ENCODE results near the gene PCGF3. TPM values are rescaled to one million over a fixed set of nuclear protein-coding genes. Genes with fewer than 3 reads are reported as not detected.

The PCGF3 gene
- total and polyA plus RNA-seq, 2 donors = 30.6 to 93.4 TPM

DNA sequence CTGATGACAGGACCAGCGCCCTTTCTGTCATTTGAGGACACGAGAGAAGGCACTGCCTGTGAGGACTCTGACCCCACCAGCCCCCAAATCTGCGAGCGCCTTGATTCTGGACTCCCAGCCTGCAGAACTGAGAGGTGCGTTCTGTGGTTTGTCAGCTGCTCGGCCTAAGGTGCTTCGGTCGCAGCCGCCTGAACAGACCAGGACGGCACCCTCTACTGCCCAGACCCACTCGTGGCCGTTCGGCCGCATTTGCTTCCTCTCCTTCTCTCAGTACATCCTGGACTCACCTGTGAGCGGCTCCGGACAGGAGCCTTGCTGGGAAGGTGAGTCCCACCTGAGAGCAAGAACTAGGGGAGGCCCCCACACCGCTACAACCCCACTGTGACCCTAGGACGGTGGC is 8.5 kb downstream of the PCGF3 start:
- WGBS = 95% methylated on average over 18 of the region's 18 CpGs
- DNase-seq (ENCODE audit: low read depth in 6 of 9, low spot score in 9 of 9) = no peak
- H3K4me3 ChIP-seq (ENCODE audit: low read length in 2 of 2) = no peak overlapping the region
- no peaks in the 10 kb centered on the region for H3K9me3 ChIP-seq (ENCODE audit: control insufficient read depth in 2 of 2, insufficient read depth in 1 of 2, low read length in 1 of 2)
- no peaks in the 10 kb centered on the region for H3K4me1 ChIP-seq (ENCODE audit: control insufficient read depth in 2 of 2, insufficient read depth in 2 of 2, low read length in 2 of 2)
- peaks cover 7 to 23% of the 10 kb centered on the region in 2 donors for H3K36me3 ChIP-seq (ENCODE audit: control insufficient read depth in 2 of 2, insufficient read depth in 2 of 2, low read length in 1 of 2)
- H3K27ac ChIP-seq (ENCODE audit: low read depth in 1 of 2, low read length in 1 of 2) = no peak overlapping the region
- H3K27me3 ChIP-seq (ENCODE audit: control insufficient read depth in 2 of 2, insufficient read depth in 1 of 2, low read length in 1 of 2) = no peaks in the 10 kb centered on the region

DNA sequence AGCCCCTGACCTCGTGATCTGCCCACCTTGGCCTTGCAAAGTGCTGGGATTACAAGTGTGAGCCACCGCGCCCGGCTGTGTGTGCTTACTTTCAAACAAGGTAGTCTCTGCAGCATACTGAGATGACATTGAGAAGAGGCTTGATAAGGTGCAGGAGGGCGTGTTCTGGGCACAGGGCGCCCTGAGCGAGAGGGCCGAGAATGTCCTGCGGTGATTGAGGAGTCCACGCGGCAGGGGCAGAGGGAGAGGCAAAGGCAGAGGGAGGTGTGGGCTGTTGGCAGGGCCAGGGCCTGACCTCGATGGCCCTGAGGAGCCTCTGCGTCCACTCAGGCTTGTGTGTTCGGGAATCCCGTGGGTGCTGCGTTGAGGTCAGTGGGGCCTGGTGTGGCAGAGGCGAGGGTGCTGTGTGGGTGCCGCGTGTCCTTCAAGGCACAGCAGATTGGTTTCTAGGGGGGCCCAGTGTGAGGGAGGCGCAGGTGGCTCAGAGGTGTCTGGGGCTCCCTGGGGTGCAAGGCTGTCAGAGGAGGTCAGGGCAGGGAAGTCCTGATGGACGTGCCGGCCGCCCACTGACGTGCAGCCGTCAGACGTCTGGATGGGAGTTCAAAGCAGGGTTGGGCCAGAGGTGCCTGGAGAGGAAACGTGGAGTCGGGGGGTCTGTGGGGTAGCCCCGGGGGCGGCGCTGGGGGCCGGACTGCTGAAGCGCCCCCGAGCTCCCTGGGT is 12.1 kb downstream of the PCGF3 start:
- no peak overlapping the region for H3K4me3 ChIP-seq (ENCODE audit: low read length in 2 of 2)
- H3K4me1 ChIP-seq (ENCODE audit: control insufficient read depth in 2 of 2, insufficient read depth in 2 of 2, low read length in 2 of 2) = no peaks in the 10 kb centered on the region
- peaks cover 0 to 42% of the 10 kb centered on the region in 2 donors for H3K36me3 ChIP-seq (ENCODE audit: control insufficient read depth in 2 of 2, insufficient read depth in 2 of 2, low read length in 1 of 2)
- peaks cover 2 to 10% of the 10 kb centered on the region in 2 donors for H3K9me3 ChIP-seq (ENCODE audit: control insufficient read depth in 2 of 2, insufficient read depth in 1 of 2, low read length in 1 of 2)
- no peaks in the 10 kb centered on the region for H3K27me3 ChIP-seq (ENCODE audit: control insufficient read depth in 2 of 2, insufficient read depth in 1 of 2, low read length in 1 of 2)
- WGBS = 98% methylated on average over 34 of the region's 34 CpGs
- DNase-seq (ENCODE audit: low read depth in 6 of 9, low spot score in 9 of 9) = no peak
- H3K27ac ChIP-seq (ENCODE audit: low read depth in 1 of 2, low read length in 1 of 2) = no peak overlapping the region

DNA sequence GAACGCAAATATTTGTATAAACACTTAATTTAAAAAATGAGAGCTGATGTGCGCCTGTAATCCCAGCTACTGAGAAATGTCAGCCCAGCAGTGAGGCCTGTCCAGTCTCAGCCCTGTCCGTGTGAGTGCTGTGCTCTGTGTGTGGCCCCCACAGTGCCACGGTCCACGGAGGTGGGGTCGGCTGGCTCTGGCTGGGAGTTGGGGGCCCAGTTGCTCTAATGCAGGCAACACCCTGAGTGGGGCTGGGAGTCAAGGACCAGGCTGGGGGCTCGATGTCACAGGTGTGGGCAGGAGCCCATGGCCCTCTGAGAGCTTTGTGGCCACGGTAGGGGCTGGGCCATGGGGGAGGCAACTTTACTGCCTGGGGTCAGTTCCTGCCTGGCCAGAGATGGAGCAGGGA is 12.8 kb downstream of the PCGF3 start:
- H3K27me3 ChIP-seq (ENCODE audit: control insufficient read depth in 2 of 2, insufficient read depth in 1 of 2, low read length in 1 of 2) = no peaks in the 10 kb centered on the region
- no peak overlapping the region for H3K4me3 ChIP-seq (ENCODE audit: low read length in 2 of 2)
- DNase-seq (ENCODE audit: low read depth in 6 of 9, low spot score in 9 of 9) = no peak
- WGBS = 97% methylated on average over 8 of the region's 8 CpGs
- H3K36me3 ChIP-seq (ENCODE audit: control insufficient read depth in 2 of 2, insufficient read depth in 2 of 2, low read length in 1 of 2) = peaks cover 2 to 41% of the 10 kb centered on the region in 2 donors
- no peaks in the 10 kb centered on the region for H3K4me1 ChIP-seq (ENCODE audit: control insufficient read depth in 2 of 2, insufficient read depth in 2 of 2, low read length in 2 of 2)
- H3K9me3 ChIP-seq (ENCODE audit: control insufficient read depth in 2 of 2, insufficient read depth in 1 of 2, low read length in 1 of 2) = peaks cover 2 to 10% of the 10 kb centered on the region in 2 donors
- H3K27ac ChIP-seq (ENCODE audit: low read depth in 1 of 2, low read length in 1 of 2) = no peak overlapping the region

DNA sequence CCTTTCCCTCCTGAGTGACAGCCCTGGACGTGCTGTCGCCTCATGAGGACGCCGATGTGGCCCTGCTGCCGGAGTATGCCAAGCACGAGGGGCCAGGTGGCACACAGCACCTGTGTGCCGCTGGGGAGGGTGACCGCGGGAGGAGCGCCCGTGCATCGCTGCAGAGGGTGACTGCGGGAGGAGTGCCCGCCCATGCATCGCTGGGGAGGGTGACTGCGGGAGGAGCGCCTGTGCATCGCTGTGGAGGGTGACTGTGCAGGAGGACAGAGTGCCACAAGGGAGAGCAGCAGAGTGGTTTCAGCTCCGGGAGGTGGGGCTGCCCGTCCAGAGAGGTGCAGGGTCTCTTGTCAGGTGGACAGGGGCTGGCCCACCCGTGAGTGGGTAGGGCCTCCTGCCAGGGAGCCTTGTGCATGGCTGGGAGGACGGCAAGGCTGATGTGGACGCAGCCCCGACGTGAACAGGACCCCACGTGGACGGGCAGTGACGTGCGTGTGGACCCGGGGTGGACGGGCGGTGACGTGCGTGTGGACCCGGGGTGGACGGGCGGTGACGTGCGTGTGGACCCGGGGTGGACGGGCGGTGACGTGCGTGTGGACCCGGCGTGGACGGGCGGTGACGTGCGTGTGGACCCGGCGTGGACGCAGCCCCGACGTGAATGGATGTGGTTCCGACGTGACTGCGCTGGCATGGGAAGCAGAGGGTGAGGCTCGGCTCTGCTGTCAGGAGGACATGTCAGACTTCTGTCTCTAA is 14.7 kb downstream of the PCGF3 start:
- H3K9me3 ChIP-seq (ENCODE audit: control insufficient read depth in 2 of 2, insufficient read depth in 1 of 2, low read length in 1 of 2) = peaks cover 2 to 10% of the 10 kb centered on the region in 2 donors
- H3K4me1 ChIP-seq (ENCODE audit: control insufficient read depth in 2 of 2, insufficient read depth in 2 of 2, low read length in 2 of 2) = no peaks in the 10 kb centered on the region
- peaks cover 7 to 37% of the 10 kb centered on the region in 2 donors for H3K36me3 ChIP-seq (ENCODE audit: control insufficient read depth in 2 of 2, insufficient read depth in 2 of 2, low read length in 1 of 2)
- no peak overlapping the region for H3K27ac ChIP-seq (ENCODE audit: low read depth in 1 of 2, low read length in 1 of 2)
- no peak overlapping the region for H3K4me3 ChIP-seq (ENCODE audit: low read length in 2 of 2)
- no peak for DNase-seq (ENCODE audit: low read depth in 6 of 9, low spot score in 9 of 9)
- WGBS = 97% methylated on average over 59 of the region's 59 CpGs
- no peaks in the 10 kb centered on the region for H3K27me3 ChIP-seq (ENCODE audit: control insufficient read depth in 2 of 2, insufficient read depth in 1 of 2, low read length in 1 of 2)

DNA sequence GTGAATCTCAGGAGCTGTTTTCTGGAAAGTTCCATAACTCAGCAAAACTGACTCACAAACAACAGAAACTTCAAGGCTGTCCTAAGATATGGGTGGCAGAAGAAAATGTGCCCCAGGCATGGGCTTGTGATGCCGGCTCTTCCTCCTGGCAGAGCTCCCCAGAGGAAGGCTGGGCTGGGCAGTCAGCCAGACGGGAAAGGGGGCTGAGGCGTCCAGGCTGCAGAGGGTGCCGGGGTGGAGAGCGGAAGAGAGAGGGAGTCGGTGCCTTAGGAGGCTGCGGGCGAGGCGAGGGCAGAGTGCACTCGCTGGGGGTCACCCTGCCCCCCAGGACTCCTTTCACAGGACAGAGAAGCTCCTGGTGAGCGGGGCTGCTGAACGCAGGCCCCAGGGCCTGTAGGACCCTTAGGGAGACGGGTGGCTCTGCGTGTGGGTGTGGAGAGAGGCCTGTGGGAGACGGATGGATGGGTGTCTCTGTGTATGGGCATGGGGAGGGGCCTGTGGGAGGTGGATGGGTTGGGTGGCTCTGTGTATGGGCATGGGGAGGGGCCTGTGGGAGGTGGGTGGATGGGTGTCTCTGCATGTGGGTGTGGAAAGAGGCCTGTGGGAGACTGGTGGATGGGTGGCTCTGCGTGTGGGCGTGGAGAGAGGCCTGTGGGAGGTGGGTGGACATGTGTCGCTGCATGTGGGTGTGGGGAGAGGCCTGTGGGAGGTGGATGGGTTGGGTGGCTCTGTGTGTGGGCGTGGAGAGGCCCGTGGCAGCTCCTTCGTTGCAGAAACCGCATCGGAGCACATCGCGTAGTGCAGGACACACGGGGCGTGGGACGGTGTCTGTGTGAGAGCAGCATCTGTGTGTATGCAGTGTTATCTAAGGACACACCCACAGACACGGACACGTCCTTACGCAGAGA is 15.9 kb downstream of the PCGF3 start:
- no peak for DNase-seq (ENCODE audit: low read depth in 6 of 9, low spot score in 9 of 9)
- 97% methylated on average over 31 of the region's 31 CpGs for WGBS

DNA sequence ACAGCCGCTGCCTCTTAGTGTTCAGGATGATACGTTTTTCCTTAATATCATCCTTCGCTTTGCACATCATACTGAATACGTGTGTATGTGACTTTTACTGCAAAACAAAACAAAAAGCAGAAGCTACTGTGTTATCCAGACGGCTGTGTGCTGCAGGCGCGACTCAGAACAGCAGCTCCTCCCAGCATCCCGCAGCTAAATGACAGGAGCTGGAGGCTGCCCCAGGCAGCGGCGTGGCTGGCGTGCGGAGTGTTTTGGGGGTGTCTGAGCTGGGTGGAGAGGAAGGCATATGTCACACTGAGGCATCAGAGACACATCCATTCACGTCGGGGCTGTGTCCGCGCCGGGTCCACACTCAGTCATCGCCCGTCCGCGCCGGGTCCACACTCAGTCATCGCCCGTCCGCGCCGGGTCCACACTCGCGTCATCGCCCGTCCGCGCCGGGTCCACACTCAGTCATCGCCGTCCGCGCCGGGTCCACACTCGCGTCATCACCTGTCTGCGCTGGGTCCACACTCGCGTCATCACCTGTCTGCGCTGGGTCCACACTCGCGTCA is 16.6 kb downstream of the PCGF3 start:
- H3K4me3 ChIP-seq (ENCODE audit: low read length in 2 of 2) = no peak overlapping the region
- H3K9me3 ChIP-seq (ENCODE audit: control insufficient read depth in 2 of 2, insufficient read depth in 1 of 2, low read length in 1 of 2) = peaks cover 2 to 10% of the 10 kb centered on the region in 2 donors
- H3K27ac ChIP-seq (ENCODE audit: low read depth in 1 of 2, low read length in 1 of 2) = no peak overlapping the region
- H3K27me3 ChIP-seq (ENCODE audit: control insufficient read depth in 2 of 2, insufficient read depth in 1 of 2, low read length in 1 of 2) = no peaks in the 10 kb centered on the region
- WGBS = 98% methylated on average over 47 of the region's 47 CpGs
- no peaks in the 10 kb centered on the region for H3K4me1 ChIP-seq (ENCODE audit: control insufficient read depth in 2 of 2, insufficient read depth in 2 of 2, low read length in 2 of 2)
- H3K36me3 ChIP-seq (ENCODE audit: control insufficient read depth in 2 of 2, insufficient read depth in 2 of 2, low read length in 1 of 2) = peaks cover 7 to 37% of the 10 kb centered on the region in 2 donors
- DNase-seq (ENCODE audit: low read depth in 6 of 9, low spot score in 9 of 9) = no peak

More for the DNA sequence above, 15.9 kb downstream of the PCGF3 start:
- Histone ChIP-seq H3K27me3 (ENCODE audit: control insufficient read depth in 2 of 2, insufficient read depth in 1 of 2, low read length in 1 of 2) (no peaks in the 10 kb centered on the region), H3K27ac (ENCODE audit: low read depth in 1 of 2, low read length in 1 of 2) (no peak overlapping the region), H3K4me3 (ENCODE audit: low read length in 2 of 2) (no peak overlapping the region), H3K9me3 (ENCODE audit: control insufficient read depth in 2 of 2, insufficient read depth in 1 of 2, low read length in 1 of 2) (peaks cover 2 to 10% of the 10 kb centered on the region in 2 donors), H3K36me3 (ENCODE audit: control insufficient read depth in 2 of 2, insufficient read depth in 2 of 2, low read length in 1 of 2) (peaks cover 7 to 37% of the 10 kb centered on the region in 2 donors), H3K4me1 (ENCODE audit: control insufficient read depth in 2 of 2, insufficient read depth in 2 of 2, low read length in 2 of 2) (no peaks in the 10 kb centered on the region)

DNA sequence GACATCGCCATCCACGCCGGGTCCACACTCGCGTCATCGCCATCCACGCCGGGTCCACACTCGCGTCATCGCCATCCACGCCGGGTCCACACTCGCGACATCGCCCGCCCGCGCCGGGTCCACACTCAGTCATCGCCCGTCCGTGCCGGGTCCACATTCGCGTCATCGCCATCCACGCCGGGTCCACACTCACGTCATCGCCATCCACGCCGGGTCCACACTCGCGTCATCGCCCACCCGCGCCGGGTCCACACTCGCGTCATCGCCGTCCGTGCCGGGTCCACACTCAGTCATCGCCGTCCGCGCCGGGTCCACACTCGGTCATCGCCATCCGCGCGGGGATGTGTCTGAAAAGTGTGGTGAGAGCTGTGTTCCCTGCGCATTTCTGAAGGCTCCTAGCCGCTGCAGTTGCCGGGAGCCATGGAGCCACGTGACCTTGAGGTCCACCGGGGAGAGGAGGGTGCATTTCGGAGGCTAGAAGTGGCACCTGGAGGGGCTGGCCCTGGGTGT is 17.3 kb downstream of the PCGF3 start:
- peaks cover 2 to 10% of the 10 kb centered on the region in 2 donors for H3K9me3 ChIP-seq (ENCODE audit: control insufficient read depth in 2 of 2, insufficient read depth in 1 of 2, low read length in 1 of 2)
- WGBS = 99% methylated on average over 61 of the region's 61 CpGs
- DNase-seq (ENCODE audit: low read depth in 6 of 9, low spot score in 9 of 9) = no peak
- H3K4me3 ChIP-seq (ENCODE audit: low read length in 2 of 2) = no peak overlapping the region
- no peaks in the 10 kb centered on the region for H3K27me3 ChIP-seq (ENCODE audit: control insufficient read depth in 2 of 2, insufficient read depth in 1 of 2, low read length in 1 of 2)
- no peak overlapping the region for H3K27ac ChIP-seq (ENCODE audit: low read depth in 1 of 2, low read length in 1 of 2)
- H3K36me3 ChIP-seq (ENCODE audit: control insufficient read depth in 2 of 2, insufficient read depth in 2 of 2, low read length in 1 of 2) = peaks cover 7 to 37% of the 10 kb centered on the region in 2 donors
- no peaks in the 10 kb centered on the region for H3K4me1 ChIP-seq (ENCODE audit: control insufficient read depth in 2 of 2, insufficient read depth in 2 of 2, low read length in 2 of 2)

DNA sequence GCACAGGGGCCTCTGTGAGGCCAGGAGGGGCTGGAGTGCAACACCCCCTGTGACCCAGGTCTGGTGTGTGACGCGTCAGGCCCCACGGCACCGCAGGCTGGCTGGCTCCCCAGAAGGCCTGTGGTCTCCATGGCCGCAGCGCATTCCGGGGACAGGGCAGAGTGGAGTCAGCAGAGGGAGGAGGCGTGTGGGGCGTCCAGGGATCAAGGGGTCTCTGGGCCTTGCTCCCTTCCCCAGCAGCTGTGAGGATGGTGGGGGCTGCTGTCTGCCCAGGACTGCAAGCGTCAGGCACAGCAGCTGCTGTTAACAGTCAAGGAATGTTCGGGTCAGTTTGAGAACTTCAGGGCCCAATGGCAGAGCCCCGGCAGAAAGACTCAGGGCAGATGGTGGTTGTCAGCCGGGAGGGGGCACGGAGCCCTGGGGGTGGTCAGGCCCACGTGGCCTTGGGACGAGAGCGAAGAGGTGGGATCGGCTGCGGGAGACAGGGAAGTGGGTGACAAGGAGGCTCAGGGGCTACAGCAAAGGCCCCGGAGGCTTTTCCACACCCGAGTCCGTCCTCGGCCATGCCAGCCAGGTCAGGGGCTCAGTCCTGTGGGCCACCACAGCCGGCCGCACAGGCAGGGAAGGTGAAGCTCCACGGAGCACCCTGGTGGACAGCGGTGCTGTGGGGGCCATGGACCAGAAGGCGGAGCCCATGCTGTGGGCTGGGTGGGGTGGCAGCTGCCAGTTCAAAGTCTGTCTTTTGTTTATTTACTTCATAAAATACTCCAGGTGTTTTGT is 18.3 kb downstream of the PCGF3 start:
- 98% methylated on average over 28 of the region's 28 CpGs for WGBS
- no peak for DNase-seq (ENCODE audit: low read depth in 6 of 9, low spot score in 9 of 9)
- Histone ChIP-seq H3K9me3 (ENCODE audit: control insufficient read depth in 2 of 2, insufficient read depth in 1 of 2, low read length in 1 of 2) (peaks cover 2 to 10% of the 10 kb centered on the region in 2 donors), H3K27ac (ENCODE audit: low read depth in 1 of 2, low read length in 1 of 2) (no peak overlapping the region), H3K27me3 (ENCODE audit: control insufficient read depth in 2 of 2, insufficient read depth in 1 of 2, low read length in 1 of 2) (no peaks in the 10 kb centered on the region), H3K4me1 (ENCODE audit: control insufficient read depth in 2 of 2, insufficient read depth in 2 of 2, low read length in 2 of 2) (no peaks in the 10 kb centered on the region), H3K36me3 (ENCODE audit: control insufficient read depth in 2 of 2, insufficient read depth in 2 of 2, low read length in 1 of 2) (peaks cover 7 to 41% of the 10 kb centered on the region in 2 donors), H3K4me3 (ENCODE audit: low read length in 2 of 2) (no peak overlapping the region)

Measured in thymus (tissue), 11 donors.